GM20000 (cell line): Measurements from ENCODE around the gene ASTN2.

Experiments used
- DNase-seq: peaks from one replicate; pipeline ENCODE4 v3.0.0; 2012; ENCODE audit warnings: low spot score
- CTCF ChIP-seq: IDR thresholded peaks from 2 replicates; pipeline ENCODE4 v1.5.1; 2012; ENCODE audit warnings: mild to moderate bottlenecking, control low read depth; ENCODE audit errors: extremely low read depth, missing control alignments

Gene ASTN2

GRCh38 chr9:116564266-116564793 is 850.5 kb downstream of the ASTN2 start:
- DNase-seq = no peak
- no peak for TF ChIP-seq CTCF

DNA sequence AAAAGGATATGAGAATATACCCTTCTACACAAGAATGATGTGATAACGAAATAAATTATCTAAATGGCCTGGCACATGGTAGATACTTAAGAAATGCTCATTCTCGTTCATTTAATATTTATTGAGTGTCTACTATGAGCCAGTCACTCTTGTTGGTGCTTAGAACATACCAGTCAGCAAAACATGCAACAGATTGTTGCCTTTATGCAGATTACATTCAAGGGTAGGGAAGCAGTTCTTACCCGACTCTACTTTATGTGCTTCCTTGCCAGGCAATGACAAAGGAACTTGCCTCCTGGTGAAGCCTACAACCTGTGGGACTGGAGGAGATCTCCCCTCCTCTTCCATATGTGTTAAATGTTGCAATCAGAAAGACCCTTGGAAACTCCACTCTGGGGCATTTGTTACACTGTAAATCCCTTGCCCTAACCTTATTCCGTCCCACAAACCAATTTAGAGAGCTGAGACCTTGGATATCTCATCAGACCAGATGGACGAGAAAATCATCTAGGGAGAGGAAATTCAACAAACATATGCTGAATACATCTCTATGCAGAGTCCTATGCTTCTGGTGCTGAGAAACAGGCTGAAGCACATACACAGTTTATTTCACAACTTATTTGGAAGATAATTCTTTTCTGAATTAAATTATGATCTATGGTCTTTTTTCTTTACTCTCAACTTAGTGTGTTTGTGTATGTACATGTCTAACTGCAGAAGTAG is 855.9 kb downstream of the ASTN2 start:
- no peak for TF ChIP-seq CTCF
- DNase-seq = no peak

DNA sequence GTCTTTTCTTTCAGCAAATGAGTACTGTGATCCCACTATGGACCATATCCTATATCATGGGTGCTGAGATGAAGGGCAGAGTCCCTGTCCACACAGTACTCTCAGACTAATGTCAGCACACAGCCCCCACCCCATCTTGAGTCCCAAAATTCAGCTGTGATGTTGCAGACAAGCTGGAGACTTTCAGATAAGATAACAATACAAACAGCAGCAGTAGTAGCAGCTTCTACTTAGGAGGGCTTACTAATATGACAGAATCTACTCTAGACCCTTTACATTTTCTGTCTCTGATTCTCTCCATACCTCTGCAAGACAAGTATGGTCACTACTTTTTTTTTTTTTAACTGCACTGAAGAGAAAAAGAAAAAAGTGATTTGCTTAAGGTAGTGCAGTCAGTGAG is 856.8 kb downstream of the ASTN2 start:
- DNase-seq = no peak
- no peak for TF ChIP-seq CTCF

- DNase-seq = no peak
- TF ChIP-seq CTCF = no peak
Observed at GRCh38 chr9:116555556-116556155, 859.2 kb downstream of the ASTN2 start.

- no peak for TF ChIP-seq CTCF
- no peak for DNase-seq
Observed at GRCh38 chr9:116555119-116555518, 859.7 kb downstream of the ASTN2 start.

DNA sequence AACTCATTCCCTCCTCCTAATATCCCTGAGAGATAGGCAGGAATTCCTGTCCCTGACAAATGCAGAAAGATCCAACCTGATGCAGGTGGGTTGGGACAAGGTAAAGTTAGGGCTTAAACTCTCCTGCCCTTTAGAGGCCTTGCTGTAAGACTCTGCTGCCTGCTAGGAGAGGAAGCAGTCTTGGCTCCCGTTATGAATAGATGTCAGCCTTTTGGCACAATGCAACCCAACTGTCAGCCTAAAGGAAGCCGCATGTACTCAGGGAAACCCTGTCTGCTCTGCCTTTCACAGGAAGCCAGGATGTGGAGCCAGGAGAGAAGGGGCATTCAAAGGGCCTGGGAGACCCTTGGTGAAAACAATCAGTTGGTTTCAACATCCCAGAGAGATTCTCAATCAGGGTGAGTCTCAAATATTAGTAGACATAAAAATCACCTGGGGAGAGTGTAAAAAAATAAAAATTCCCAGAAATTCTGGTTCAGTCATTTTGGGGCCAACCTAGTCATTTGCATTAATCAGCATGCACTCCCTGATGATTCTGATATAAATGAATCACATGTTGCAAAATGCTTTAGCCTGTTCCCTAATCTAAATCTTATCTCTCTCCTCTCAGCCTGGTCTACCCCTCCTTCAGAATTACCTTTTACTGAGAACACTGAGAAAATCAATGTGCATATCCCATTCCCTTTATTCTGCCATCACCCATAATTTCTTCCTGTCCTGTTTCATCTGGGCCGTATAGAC is 864.0 kb downstream of the ASTN2 start:
- no peak for TF ChIP-seq CTCF
- DNase-seq = no peak
